ELR (cell line): ENCODE data around the gene SEMA3C.
A peak's percentile ranks its signal among the peaks of the same experiment; 100 is the strongest.
"Not testable (repeated sequence)": the region's sequence is repeated elsewhere in the genome, so short reads cannot be mapped to it uniquely, and the experiment has no call there.

ENCODE experiments used
- DNase-seq: peaks from one replicate; pipeline ENCODE4 v3.0.0-alpha.2; 2015; ENCODE audit warnings: low read depth

SEMA3C gene

DNA sequence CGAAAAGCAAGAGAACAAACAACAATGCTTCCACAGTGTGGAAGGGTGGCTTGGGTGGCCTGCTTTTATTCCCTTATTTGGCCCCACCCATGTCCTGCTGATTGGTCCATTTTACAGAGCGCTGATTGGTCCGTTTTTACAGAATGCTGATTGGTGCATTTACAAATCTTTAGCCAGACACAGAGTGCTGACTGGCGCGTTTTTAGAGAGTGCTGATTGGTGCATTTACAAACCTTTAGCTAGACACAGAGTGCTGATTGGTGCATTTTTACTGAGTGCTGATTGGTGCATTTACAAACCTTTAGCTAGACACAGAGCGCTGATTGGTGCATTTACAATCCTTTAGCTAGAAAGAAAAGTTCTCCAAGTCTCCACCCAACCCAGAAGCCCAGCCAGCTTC is 8.1 kb upstream of the SEMA3C start:
- not testable (repeated sequence) for DNase-seq

DNA sequence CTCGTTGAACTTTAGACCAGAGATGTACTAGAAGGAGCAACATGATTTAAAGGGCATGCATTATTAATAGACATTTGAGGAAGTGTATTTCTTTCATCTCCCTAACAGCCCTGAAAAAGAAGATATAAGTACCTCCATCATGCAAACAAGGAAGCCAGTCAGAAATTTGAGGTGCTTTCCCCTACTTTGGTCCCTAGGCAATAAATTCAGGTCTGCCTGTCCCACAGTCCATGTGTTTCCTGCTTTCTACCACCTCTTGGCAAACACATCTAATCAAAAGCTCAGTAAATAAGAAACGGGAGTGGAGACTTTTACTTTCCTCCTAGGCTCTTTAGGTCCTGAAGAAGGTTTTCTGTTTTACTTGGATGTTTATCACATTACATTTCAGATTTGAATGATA is 5.2 kb upstream of the SEMA3C start:
- no peak for DNase-seq

DNA sequence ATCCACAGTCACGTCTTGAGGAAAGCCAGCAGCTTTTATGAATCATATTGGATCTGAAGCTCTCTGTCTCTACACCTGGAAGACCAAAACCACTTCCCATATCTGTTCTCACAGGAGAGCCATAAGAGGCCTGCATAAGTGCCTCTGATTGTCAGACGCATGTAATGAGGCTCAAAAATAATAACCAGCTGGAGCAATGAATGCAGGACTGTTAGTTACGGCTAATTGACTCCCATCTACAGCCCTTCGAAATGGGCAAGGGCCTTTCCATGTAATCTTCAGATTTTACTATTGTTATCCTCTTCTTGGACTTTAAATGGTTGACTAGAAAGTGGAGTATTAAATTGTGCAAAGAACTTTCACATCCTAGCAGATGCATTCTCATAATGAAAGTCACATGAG is 4.4 kb upstream of the SEMA3C start:
- DNase-seq, result no peak

DNA sequence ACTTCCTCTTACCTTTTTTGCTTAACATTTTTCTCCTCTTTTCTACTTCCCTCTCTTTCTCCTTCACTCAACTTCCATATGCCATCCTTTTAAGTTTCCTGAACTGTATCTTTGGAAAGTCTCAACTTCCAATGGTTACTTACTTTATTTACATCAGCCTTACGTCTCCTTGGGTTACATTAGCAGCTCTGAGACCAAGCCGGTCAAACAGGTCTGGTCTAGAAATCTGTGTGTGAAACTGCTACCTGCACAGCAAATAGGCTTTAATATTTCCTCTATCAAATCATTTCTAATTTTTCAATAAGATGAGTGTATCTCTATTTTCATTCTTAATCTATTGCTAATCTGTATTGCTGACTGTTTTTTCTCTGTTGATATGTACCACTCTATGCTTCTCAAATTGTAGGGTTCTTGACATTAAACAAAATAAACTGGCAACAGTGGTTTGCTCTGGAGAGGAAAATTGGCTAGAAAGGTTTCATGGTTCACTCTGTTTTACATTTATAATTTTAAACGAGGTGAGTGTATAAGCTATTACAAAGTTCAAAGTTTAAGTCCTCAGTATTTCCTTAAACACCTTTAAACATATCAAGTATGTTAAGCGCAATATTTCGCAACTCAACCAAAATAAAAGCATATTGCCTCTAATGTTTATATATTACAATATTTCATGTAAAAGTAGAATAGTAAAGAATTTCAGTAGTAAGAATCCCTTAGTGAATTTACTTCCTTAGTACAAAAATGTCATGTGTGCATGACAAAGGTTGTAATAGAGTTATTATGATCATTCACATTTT is 3.6 kb upstream of the SEMA3C start:
- no peak for DNase-seq

- DNase-seq, result peak; percentile 30
Measured at GRCh38 chr7:80921130-80921529, 2.3 kb upstream of the SEMA3C start.

DNA sequence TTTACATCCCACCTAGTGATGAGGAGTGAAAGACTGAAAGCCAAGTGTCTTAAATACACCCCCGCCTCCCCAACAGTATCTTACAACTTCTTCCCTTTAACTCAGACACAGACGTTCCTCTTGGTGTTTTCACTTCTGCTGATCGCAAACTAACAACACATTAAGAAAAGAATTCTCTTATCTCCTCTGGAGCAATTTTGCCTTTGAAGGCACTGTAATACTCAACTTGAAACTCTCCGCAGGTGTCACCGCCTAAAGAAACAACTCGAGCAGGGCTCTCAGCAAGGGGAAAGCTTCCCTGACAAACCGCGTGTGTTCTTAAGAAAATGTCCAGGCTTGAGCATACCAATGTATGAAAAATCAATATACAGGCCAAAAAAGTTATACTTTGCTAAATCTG is 452 bp downstream of the SEMA3C start:
- DNase-seq, result peak; percentile 42

- DNase-seq, result peak; percentile 92
Measured at GRCh38 chr7:80916770-80917741, 1.8 kb downstream of the SEMA3C start.

DNA sequence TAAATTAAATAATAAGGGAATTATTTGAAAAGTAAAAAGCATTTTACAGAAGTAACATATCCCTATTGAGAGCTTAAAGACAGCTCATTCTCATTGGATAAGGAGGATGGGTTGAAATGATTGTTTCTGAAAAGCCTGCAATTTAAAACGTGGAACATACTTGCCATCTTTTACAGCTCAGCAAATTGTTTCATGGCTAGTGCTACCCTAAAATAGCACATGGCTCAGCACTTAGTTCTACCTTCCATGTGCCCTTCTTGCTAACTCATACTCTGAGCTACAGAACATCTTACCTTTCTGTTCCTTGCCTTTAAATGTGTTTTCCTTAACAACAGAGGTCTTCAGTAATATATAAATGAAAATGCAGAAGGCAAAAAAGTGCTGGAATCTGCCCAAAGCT is 8.6 kb downstream of the SEMA3C start:
- no peak for DNase-seq

GRCh38 chr7:80908360-80908797 is 10.5 kb downstream of the SEMA3C start:
- DNase-seq, result no peak

DNA sequence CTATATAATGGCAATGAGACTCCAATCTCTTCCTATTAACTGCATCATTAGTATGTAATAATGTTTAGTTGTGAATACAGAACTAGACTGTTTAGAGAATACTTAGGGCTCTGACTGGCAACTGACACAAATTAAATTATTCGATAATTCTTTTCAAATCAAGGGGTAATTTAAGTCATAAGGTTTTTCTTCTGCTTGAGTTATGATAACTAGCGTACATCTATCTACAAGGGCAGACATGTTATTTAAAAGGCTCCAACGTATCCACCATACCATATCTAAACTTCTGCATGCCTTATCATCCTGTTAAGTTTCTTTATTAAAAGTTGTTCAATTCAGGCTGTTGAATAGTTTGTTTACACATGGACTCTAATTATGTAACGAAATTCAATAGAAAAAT is 11.2 kb downstream of the SEMA3C start:
- DNase-seq, result no peak

DNA sequence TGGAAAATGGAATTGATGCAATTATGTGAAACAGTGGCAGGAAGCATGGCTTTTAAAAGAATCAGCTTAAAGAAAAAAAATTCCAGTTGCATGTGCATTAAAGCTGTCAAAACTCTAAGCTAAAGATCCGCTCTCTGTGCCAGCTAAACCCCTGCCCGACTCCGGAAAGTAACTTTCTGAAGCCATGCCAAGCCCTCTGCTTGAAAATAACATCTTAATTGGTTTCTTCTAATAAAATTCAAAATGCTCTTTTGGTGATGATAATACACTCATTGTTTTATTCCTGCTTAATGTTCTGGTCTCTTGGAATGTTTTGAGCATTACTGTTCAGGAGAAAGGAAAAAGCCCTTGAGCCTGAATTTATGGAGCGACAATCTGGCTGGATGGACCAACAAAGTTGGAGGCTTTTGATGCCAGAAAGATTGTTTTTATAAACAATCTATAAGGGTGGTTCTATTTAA is 11.7 kb downstream of the SEMA3C start:
- DNase-seq, result no peak

DNA sequence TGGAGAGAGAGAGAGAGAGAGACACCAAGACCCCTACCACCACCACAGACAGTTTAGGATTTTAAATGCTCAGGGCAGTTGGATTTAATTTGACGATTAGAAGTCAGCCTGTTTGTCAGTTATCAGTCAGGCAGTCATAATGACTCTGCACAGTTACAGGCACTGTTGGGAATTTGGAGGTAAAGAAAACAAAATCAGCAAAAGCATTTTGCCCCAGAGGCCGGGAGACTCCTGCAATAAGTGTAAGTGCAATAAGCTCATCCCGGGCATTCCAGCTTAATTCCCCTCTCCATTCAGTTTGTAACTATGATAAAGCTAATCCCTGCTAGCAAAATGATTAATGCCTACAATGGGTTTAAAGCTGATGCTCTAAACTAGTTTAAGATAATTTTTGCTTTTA is 13.5 kb downstream of the SEMA3C start:
- no peak for DNase-seq

DNA sequence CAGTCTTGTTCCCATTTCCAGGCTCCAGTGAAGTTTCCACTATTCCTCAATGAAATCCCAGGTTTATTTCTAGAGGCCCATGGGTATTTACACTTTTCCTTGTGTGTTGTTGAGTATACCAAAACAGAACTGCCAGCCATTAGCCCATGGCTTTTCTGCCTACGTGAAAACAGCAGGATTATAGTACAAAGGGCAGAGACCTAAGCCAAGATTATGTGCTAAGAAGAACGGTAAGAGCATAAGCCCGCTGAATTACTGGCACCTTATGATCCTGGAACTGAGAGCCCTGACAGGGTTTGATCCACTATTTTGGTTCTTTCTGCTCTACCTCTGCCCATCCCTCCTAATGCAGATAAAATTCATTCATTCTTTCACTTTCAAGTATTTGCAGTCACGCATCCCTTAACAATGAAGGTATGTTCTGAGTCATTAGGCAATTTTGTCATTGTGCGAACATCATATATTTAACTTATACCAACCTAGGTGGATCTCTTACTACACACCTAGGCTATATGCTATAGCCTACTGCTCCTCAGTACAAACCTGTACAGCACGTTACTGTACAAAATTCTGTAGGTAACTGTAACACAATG is 16.0 kb downstream of the SEMA3C start:
- DNase-seq, result no peak

DNA sequence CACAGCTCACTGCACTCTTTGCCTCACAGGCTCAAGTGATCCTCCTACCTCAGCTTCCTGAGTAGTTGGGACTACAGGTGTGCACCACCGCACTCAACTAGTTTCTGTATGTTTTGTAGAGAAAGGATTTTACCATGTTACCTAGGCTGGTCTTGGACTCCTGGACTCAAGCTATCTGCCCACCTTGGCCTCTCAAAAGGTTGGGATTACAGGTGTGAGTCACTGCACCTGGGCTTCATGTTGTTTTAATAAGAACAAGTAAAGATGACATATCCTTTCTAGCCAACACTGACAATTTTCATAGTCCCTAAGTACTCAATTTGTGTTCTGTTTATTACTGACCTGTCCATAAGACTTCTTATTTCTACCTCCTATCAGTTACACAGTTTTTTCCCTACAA is 16.8 kb downstream of the SEMA3C start:
- DNase-seq, result no peak

DNA sequence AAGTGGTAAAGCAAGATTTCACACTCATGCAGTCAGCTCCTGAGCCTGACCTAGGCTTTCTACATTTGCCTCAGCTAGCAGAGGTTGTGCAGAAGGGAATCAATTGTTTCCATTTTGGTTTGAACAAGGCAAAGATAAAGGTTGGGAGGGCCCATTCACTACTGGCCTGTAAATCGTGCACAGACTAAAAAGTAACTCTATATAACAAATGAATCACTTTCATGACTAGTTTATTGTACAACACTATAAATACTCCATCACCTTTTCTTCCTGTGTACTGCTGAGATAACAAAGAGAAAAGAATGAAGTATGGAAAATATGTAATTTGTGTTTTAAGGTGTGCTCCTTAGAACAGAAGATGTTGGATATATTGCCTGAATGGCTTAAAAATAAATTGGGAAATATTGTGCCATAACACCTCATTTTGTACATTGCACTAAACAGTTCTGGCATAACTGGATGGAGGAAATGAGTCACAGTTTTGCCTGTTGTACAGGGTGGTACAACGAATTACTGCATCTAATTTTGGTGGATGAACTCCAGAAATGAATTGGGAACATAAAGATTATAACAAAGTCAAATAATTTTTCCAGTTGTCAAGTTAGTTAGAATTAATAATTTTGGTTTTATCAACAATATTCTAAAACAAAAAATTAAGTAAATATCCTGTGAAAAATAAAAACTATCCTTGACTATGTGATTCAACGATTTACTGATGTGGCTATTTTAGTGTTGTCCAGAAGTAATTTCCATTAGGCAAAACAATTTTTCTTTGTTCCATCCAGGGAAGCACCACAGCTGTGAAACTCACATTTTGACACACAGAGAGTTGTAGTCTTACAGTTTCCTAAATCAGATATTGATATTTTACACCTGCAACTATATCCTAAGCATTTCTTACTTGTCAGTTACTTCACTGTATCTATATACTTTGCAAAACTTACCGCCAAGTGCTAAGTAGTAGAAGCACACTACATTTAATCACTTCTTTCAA is 18.0 kb downstream of the SEMA3C start:
- peak; percentile 71 for DNase-seq

DNA sequence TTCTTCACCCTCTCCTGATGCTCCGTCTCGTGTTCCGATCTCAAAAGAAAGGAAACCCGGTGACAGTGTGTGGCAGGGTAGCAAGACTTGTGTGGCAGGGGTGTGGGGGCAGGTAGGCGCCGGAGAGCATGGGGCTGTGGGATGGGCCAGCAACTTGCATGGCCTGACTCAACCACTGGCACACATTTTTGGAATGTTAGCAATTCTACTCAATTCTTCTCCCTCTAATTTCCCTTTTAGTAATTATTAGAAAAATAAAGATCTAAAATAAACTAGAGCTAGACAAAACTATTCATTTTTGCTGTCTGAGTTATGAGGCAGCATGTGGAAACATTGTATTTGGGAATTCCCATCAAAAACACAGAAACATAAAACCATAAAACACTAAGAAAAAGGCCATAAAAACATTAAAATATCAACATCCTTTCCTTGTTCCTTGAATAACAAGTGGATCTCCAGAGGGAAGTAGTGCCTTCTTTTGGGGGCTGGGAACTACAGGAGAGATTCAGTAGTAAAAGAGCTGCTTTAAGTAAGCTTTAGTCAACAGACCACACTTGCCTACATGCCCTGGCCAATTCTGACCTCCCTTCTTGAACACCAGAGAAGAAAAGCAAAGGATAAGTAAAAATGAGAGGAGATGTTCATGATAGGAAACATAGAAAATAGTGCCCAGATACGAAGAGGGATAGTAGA is 21.8 kb downstream of the SEMA3C start:
- peak; percentile 30 for DNase-seq

- DNase-seq, result no peak
Measured at GRCh38 chr7:80895056-80895455, 23.8 kb downstream of the SEMA3C start.

DNA sequence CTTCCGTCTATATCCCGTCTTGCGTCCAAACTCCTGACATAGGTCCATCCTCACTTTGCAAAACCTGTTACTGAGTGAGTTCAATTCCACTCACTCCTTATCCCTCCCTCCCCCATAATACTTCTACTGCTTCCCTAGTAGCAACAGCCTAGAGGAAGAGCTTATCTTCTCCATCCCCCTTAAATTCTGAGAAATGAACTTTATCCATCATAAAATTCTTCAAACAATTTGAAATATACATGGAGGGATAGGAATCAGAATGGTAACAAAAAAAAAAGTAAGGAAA is 27.6 kb downstream of the SEMA3C start:
- DNase-seq, result no peak

- no peak for DNase-seq
Measured at GRCh38 chr7:80890426-80891258, 28.2 kb downstream of the SEMA3C start.

DNA sequence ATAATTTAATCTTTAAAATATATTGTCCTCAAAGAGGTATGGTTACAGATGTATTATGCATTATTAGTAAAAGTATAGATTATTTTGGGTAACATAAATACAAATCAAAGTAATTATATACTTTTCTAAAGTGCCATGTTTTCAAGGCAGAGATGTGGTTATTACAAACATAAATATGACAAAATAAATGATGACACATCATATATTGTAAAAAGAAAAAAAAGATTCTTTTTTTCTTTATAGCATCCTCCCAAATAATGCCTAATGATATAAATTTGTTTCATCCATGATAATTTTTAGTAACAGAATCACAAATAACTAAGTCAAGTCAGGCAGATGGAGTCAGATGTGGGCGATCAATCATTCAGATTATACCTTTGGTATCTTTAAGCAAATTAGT is 29.3 kb downstream of the SEMA3C start:
- no peak for DNase-seq
